Measurements from ENCODE around the gene APOBEC2. TPM values are rescaled to one million over a fixed set of nuclear protein-coding genes. Genes with fewer than 3 reads are reported as not detected.

The APOBEC2 gene
- total and polyA plus RNA-seq, 2 of the 13 experiments (the other 11 are each of a cell fraction or from before 2014, with no cell fraction given), result 0.09 TPM; not detected in 1

GRCh38 chr6:41013466-41014153 is 39.4 kb upstream of the APOBEC2 start:
- DNase-seq (ENCODE audit: low spot score) (no peak), ATAC-seq (no peak), FAIRE-seq (no peak)
- Histone ChIP-seq H3K79me2 (ENCODE audit: insufficient read depth, low read length) (no peaks in the 10 kb centered on the region), H3K27ac (ENCODE audit: extremely low read length, insufficient read depth, low read length) (no peak overlapping the region), H3K4me2 (ENCODE audit: low read depth, low read length) (peak overlapping the region; percentile 36), H3K9me3 (ENCODE audit: low read length) (no peaks in the 10 kb centered on the region), H3K27me3 (ENCODE audit: control insufficient read depth in 1 of 2, insufficient read depth in 2 of 2, low read length in 2 of 2) (no peaks in the 10 kb centered on the region; a peak in 1 of 5 replicates), H3K36me3 (replicated peaks in 1 of 2; ENCODE audit: control insufficient read depth in 1 of 2, insufficient read depth in 2 of 2, low read length in 2 of 2) (no peaks in the 10 kb centered on the region), H4K20me1 (ENCODE audit: insufficient read depth, low read length) (no peaks in the 10 kb centered on the region), H2AFZ (ENCODE audit: low read length) (no peak overlapping the region), H3K4me1 (ENCODE audit: insufficient read depth, low read length) (peaks cover 32% of the 10 kb centered on the region), H3K9ac (ENCODE audit: insufficient read depth, low read depth, low read length) (no peak overlapping the region), H3K4me3 (replicated peaks in 1 of 3; ENCODE audit: insufficient read depth in 1 of 3, low read depth in 2 of 3, low read length in 3 of 3) (no peak overlapping the region)
- POLR2A ChIA-PET, result interaction anchor here (1.3 kb wide), 1 partner anchor 16 kb away, joined by 5 read pairs; no protein-coding TSS in a partner anchor
- CTCF ChIA-PET (ENCODE audit: low intra/inter-chr PET ratio, low total read pairs), result no interaction called here
- WGBS (ENCODE audit: low lambda C conversion rate), result 39% methylated on average over 5 of the region's 5 CpGs
- BruUV-seq (replicated peaks), result no TSS peak
- in situ Hi-C loops (cut with HindIII; ENCODE audit: extremely low pct_ligation_motif_present, low pct_unique_long_range_greater_than_20kb) (no loop called here), intact Hi-C loops (cut with micrococcal nuclease; ENCODE audit: unreplicated experiment) (no loop called here)
- TF ChIP-seq, protein P1, sequence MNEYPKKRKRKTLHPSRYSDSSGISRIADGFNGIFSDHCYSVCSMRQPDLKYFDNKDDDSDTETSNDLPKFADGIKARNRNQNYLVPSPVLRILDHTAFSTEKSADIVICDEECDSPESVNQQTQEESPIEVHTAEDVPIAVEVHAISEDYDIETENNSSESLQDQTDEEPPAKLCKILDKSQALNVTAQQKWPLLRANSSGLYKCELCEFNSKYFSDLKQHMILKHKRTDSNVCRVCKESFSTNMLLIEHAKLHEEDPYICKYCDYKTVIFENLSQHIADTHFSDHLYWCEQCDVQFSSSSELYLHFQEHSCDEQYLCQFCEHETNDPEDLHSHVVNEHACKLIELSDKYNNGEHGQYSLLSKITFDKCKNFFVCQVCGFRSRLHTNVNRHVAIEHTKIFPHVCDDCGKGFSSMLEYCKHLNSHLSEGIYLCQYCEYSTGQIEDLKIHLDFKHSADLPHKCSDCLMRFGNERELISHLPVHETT (CRISPR knock-in tag; conservative IDR thresholded peaks at IDR 0.05), result no peak
- TF ChIP-seq RAD21 (CRISPR knock-in tag; IDR thresholded peaks at IDR 0.05) (no peak), MIER3 (CRISPR knock-in tag; IDR thresholded peaks at IDR 0.05; ENCODE audit: borderline replicate concordance) (no peak), SNAI1 (CRISPR knock-in tag; IDR thresholded peaks at IDR 0.05; ENCODE audit: borderline replicate concordance) (no peak), ZNF629 (CRISPR knock-in tag; conservative IDR thresholded peaks at IDR 0.05) (peak; percentile 43; the same call in 1 of the 2 replicates)
- TF ChIP-seq, protein P2, sequence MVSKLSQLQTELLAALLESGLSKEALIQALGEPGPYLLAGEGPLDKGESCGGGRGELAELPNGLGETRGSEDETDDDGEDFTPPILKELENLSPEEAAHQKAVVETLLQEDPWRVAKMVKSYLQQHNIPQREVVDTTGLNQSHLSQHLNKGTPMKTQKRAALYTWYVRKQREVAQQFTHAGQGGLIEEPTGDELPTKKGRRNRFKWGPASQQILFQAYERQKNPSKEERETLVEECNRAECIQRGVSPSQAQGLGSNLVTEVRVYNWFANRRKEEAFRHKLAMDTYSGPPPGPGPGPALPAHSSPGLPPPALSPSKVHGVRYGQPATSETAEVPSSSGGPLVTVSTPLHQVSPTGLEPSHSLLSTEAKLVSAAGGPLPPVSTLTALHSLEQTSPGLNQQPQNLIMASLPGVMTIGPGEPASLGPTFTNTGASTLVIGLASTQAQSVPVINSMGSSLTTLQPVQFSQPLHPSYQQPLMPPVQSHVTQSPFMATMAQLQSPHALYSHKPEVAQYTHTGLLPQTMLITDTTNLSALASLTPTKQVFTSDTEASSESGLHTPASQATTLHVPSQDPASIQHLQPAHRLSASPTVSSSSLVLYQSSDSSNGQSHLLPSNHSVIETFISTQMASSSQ (IDR thresholded peaks at IDR 0.05; ENCODE audit: low read depth), result peak; percentile 38
- TF ChIP-seq, protein P2 (CRISPR knock-in tag; IDR thresholded peaks at IDR 0.05; ENCODE audit: borderline replicate concordance), result peak; percentile 36; the same call in 1 of the 2 replicates
- TF ChIP-seq, protein P3, sequence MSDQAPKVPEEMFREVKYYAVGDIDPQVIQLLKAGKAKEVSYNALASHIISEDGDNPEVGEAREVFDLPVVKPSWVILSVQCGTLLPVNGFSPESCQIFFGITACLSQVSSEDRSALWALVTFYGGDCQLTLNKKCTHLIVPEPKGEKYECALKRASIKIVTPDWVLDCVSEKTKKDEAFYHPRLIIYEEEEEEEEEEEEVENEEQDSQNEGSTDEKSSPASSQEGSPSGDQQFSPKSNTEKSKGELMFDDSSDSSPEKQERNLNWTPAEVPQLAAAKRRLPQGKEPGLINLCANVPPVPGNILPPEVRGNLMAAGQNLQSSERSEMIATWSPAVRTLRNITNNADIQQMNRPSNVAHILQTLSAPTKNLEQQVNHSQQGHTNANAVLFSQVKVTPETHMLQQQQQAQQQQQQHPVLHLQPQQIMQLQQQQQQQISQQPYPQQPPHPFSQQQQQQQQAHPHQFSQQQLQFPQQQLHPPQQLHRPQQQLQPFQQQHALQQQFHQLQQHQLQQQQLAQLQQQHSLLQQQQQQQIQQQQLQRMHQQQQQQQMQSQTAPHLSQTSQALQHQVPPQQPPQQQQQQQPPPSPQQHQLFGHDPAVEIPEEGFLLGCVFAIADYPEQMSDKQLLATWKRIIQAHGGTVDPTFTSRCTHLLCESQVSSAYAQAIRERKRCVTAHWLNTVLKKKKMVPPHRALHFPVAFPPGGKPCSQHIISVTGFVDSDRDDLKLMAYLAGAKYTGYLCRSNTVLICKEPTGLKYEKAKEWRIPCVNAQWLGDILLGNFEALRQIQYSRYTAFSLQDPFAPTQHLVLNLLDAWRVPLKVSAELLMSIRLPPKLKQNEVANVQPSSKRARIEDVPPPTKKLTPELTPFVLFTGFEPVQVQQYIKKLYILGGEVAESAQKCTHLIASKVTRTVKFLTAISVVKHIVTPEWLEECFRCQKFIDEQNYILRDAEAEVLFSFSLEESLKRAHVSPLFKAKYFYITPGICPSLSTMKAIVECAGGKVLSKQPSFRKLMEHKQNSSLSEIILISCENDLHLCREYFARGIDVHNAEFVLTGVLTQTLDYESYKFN (CRISPR knock-in tag; conservative IDR thresholded peaks at IDR 0.05), result 0 out of 2 replicates have a peak, but pooled peaks have one; percentile 20
